Activated T-helper 17 cell treated with anti-CD3 and anti-CD28 coated beads, Interleukin-2, amount 50 U/mL, for 72 hours (primary cell): Measurements from ENCODE around the gene TRABD. TPM values are rescaled to one million over a fixed set of nuclear protein-coding genes. Genes with fewer than 3 reads are reported as not detected.
A peak's percentile ranks its signal among the peaks of the same experiment; 100 is the strongest.
"Not testable (repeated sequence)": the region's sequence is repeated elsewhere in the genome, so short reads cannot be mapped to it uniquely, and the experiment has no call there.

Experiments
- ATAC-seq: fragments of 150-1000 bp; cut with Tn5 transposase; replicated peaks from 2 replicates; pipeline ENCODE4 v1.10.0; 2021; ENCODE audit warnings: mild to moderate bottlenecking, moderate library complexity
- H3K27ac Mint-ChIP-seq: one replicate; pipeline ENCODE4 v1.8.0; 2022; ENCODE audit warnings: mixed read lengths
- H3K27me3 Mint-ChIP-seq: one replicate; pipeline ENCODE4 v1.8.0; 2022; ENCODE audit warnings: mixed read lengths
- H3K36me3 Mint-ChIP-seq: one replicate; pipeline ENCODE4 v1.8.0; 2022; ENCODE audit warnings: low read depth, mild to moderate bottlenecking, mixed read lengths
- H3K4me1 Mint-ChIP-seq: one replicate; pipeline ENCODE4 v1.8.0; 2022; ENCODE audit warnings: mixed read lengths
- H3K4me3 Mint-ChIP-seq: one replicate; pipeline ENCODE4 v1.8.0; 2022; ENCODE audit warnings: mild to moderate bottlenecking, mixed read lengths
- H3K9me3 Mint-ChIP-seq: one replicate; pipeline ENCODE4 v1.8.0; 2022; ENCODE audit warnings: mixed read lengths
- total RNA-seq, 2 donors: library from RNA; stranded (reverse); gene quantifications; one replicate each; pipeline ENCODE4 v1.2.3, GENCODE V29; 2022

The TRABD gene
- total RNA-seq, 2 donors from 2014 or later: 70.1 to 116 TPM

GRCh38 chr22:50197000-50197800, 11.5 kb downstream of the TRABD start:
- Mint-ChIP-seq H3K4me1 (peaks cover 3% of the 10 kb centered on the region), H3K27me3 (no peaks in the 10 kb centered on the region), H3K36me3 (peaks cover 38% of the 10 kb centered on the region), H3K4me3 (no peak overlapping the region), H3K9me3 (no peaks in the 10 kb centered on the region), H3K27ac (no peak overlapping the region)
- no peak for ATAC-seq

DNA sequence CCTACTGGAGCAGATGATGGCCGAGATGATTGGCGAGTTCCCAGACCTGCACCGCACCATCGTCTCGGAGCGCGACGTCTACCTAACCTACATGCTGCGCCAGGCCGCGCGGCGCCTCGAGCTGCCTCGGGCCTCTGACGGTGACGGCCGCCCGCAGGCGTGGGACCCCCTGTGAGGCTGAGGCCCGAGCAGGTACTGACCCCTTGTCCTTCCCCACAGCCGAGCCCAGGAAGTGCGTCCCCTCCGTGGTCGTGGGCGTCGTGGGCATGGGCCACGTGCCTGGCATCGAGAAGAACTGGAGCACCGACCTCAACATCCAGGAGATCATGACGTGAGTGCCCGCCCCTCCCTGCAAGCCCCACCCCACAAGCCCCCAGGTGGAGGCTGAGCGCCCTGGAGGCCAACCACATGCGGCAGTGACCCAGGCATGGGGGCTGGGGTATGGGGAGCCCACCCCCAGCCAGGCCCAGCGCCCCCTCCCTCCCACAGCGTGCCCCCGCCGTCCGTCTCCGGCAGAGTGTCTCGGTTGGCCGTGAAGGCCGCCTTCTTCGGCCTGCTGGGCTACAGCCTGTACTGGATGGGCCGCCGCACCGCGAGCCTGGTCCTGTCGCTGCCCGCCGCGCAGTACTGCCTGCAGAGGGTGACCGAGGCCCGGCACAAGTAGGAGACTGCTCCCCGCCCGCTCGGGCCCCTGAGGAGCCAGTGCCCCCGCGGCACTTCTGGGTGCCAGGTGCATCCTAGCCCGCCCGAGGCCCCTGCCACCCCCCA, 12.3 kb downstream of the TRABD start:
- Mint-ChIP-seq H3K27ac (no peak overlapping the region), H3K27me3 (no peaks in the 10 kb centered on the region), H3K36me3 (peaks cover 40% of the 10 kb centered on the region), H3K4me3 (no peak overlapping the region), H3K9me3 (no peaks in the 10 kb centered on the region), H3K4me1 (peaks cover 3% of the 10 kb centered on the region)
- ATAC-seq: no peak

DNA sequence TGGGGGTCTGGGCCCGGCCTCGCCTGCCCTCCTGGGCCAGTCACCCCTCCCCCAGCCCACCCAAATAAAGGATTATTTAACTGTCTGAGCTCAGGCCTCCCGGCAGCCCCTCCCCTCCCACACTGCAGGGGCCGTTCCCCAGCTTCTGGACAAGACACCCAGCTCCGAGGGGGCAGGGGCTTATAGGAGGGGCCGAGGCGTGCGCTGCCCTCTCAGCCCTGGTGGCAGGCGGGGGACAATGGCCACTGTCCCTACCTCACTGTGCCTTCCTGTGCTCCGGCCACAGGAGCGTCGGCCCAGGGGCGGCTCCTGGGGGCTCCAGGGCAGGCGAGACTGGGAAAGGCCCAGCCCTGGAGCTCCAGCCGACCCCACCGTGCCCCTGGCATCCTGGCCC, 12.9 kb downstream of the TRABD start:
- Mint-ChIP-seq H3K36me3 (peaks cover 46% of the 10 kb centered on the region), H3K9me3 (no peaks in the 10 kb centered on the region), H3K27ac (no peak overlapping the region), H3K27me3 (no peaks in the 10 kb centered on the region), H3K4me3 (no peak overlapping the region), H3K4me1 (peaks cover 3% of the 10 kb centered on the region)
- ATAC-seq: no peak

DNA sequence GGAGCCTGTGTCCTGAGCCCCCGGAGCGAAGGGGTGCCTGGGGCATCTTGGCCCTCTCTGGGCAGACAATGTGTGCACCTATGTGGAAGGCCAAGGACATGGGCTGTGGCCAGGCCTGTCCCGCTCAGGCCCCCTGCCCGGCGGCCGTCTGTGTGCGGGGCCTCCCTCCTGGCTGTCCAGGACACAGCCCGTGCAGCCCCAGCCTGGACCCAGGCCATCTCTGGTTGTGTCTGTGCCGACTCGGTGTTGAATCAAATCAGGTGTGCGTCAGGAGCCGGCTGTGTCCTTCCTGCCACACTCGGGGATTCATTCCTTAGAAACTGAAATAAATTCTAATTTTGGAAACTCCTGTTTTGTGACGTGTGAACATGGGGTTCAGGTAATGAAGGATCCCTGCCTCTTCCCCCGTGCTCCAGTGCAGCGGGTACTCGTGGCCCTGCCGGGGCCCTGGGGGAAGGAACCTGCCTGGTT, 13.6 kb downstream of the TRABD start:
- no peaks in the 10 kb centered on the region for H3K27me3 Mint-ChIP-seq
- no peak overlapping the region for H3K27ac Mint-ChIP-seq

DNA sequence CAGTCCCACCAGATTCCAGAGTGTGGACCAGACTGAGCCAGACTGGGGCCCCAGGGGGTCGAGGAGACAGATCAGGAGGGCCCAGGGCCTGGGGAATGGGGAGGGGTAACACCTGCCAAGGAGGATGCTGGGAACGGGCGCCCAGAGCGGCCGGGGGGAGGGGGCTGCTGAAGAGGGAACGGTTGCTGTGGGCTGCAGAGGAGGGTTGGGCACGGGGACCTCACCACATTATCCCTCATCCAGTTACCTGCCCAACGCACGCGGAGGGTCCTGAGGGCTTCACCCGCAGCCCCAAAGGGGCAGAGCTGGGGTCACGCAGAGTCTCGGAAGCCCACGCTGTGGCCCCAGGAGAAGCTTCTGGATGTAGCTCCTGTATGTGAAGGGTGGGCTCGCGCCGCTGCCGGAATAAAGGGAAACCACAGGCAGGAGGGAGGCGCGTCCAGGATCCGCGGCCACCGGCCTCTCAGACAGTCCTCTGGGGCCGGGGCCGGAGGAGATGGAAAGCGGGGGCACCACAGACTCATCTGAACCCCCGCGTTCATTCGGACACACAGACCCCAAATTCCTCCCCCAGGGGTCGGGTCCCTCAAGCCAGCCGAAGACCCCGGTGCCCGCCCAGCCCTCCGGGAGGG, 14.2 kb downstream of the TRABD start:
- Mint-ChIP-seq H3K27me3 (no peaks in the 10 kb centered on the region), H3K27ac (no peak overlapping the region), H3K4me3 (peak overlapping the region; percentile 58)

More for the DNA sequence above, 13.6 kb downstream of the TRABD start:
- ATAC-seq: no peak
- peak overlapping the region; percentile 58 for H3K4me3 Mint-ChIP-seq
- H3K4me1 Mint-ChIP-seq: peaks cover 3% of the 10 kb centered on the region
- H3K9me3 Mint-ChIP-seq: no peaks in the 10 kb centered on the region
- H3K36me3 Mint-ChIP-seq: peaks cover 53% of the 10 kb centered on the region

DNA sequence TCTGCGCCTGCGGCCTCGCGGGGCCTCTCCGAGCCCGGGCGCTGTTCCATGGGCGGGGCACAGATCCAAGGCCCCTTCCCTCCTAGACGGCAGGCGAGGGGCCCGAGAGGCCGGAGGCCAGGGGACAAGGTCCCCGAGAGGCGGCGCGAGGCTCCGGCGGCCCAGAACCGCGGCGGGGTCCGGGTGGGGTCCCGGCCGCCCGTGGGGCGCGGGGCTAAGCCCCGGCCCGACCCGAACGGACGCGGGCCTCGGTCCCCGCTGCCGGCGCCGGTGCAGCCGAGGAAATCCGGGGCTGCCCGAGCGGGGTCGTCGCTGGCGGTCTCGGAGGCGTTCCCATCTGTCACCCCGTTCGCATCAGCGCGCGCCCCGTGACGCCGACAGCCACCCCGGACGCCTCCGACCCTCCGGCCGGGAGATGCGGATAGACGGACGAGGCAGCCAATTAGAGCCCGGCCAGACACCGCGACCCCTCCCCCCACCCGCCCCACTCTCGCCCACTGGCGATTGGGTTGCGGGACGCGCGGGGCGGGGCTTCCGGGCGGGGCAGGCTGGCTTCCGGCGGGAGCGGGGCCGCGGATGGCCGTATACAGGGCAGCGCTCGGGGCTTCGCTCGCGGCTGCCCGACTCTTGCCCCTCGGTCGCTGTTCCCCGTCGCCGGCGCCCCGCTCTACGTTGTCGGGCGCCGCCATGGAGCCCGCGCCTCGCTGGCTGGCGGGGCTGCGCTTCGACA, 14.9 kb downstream of the TRABD start, which contains the start of gene SELENOO:
Gene SELENOO, plus strand, starts transcription at position 551 of the 730 bp plus-strand sequence. Its CDS starts 26 bp downstream, at position 577.
- H3K9me3 Mint-ChIP-seq: no peaks in the 10 kb centered on the region
- H3K36me3 Mint-ChIP-seq: peaks cover 53% of the 10 kb centered on the region
- H3K4me3 Mint-ChIP-seq: peak within 1 kb of the TSS; percentile 78
- ATAC-seq: peak; percentile 92
- H3K27ac Mint-ChIP-seq: peak within 1 kb of the TSS; percentile 56
- H3K4me1 Mint-ChIP-seq: peaks cover 3% of the 10 kb centered on the region
- no peaks in the 10 kb centered on the region for H3K27me3 Mint-ChIP-seq

More for the DNA sequence above, 14.2 kb downstream of the TRABD start:
- ATAC-seq: peak; percentile 2
- no peaks in the 10 kb centered on the region for H3K9me3 Mint-ChIP-seq
- H3K36me3 Mint-ChIP-seq: peaks cover 55% of the 10 kb centered on the region
- H3K4me1 Mint-ChIP-seq: peaks cover 3% of the 10 kb centered on the region

- peak; percentile 32 for ATAC-seq
- H3K4me3 Mint-ChIP-seq: peak overlapping the region; percentile 78
- peaks cover 48% of the 10 kb centered on the region for H3K36me3 Mint-ChIP-seq
- H3K27me3 Mint-ChIP-seq: no peaks in the 10 kb centered on the region
- peaks cover 3% of the 10 kb centered on the region for H3K4me1 Mint-ChIP-seq
- H3K27ac Mint-ChIP-seq: peak overlapping the region; percentile 56
- no peaks in the 10 kb centered on the region for H3K9me3 Mint-ChIP-seq
These were observed 15.7 kb downstream of the TRABD start for GRCh38 chr22:50201191-50202129.

- peaks cover 44% of the 10 kb centered on the region for H3K36me3 Mint-ChIP-seq
- no peaks in the 10 kb centered on the region for H3K27me3 Mint-ChIP-seq
- H3K4me3 Mint-ChIP-seq: peak overlapping the region; percentile 78
- peaks cover 3% of the 10 kb centered on the region for H3K4me1 Mint-ChIP-seq
- peak overlapping the region; percentile 56 for H3K27ac Mint-ChIP-seq
- no peaks in the 10 kb centered on the region for H3K9me3 Mint-ChIP-seq
- ATAC-seq: no peak
These were observed 16.5 kb downstream of the TRABD start for GRCh38 chr22:50202130-50202666.

DNA sequence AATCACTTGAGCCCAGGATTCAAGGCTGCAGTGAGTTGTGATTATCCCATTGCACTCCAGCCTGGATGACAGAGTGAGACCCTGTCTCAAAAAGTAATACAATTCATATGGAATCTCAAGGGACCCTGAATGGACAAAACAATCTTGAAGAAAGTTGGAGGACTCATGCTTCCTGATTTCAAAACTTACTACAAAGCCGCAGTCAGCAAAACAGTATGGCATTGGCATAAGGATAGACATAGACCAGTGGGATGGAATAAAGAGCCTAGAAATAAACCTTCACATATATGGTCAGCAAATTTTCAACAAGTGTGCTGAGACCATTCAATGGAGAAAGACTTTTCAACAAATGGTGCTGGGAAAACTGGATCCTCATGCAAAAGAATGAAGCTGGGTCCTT, 17.6 kb downstream of the TRABD start:
- no peak overlapping the region for H3K4me3 Mint-ChIP-seq
- peaks cover 44% of the 10 kb centered on the region for H3K36me3 Mint-ChIP-seq
- no peaks in the 10 kb centered on the region for H3K27me3 Mint-ChIP-seq
- no peak for ATAC-seq
- no peak overlapping the region for H3K27ac Mint-ChIP-seq
- no peaks in the 10 kb centered on the region for H3K9me3 Mint-ChIP-seq
- peaks cover 3% of the 10 kb centered on the region for H3K4me1 Mint-ChIP-seq

GRCh38 chr22:50204571-50204970, 18.9 kb downstream of the TRABD start:
- Mint-ChIP-seq H3K27ac (no peak overlapping the region), H3K36me3 (peaks cover 41% of the 10 kb centered on the region), H3K9me3 (no peaks in the 10 kb centered on the region), H3K4me3 (no peak overlapping the region), H3K4me1 (peaks cover 4% of the 10 kb centered on the region), H3K27me3 (no peaks in the 10 kb centered on the region)
- ATAC-seq: no peak

DNA sequence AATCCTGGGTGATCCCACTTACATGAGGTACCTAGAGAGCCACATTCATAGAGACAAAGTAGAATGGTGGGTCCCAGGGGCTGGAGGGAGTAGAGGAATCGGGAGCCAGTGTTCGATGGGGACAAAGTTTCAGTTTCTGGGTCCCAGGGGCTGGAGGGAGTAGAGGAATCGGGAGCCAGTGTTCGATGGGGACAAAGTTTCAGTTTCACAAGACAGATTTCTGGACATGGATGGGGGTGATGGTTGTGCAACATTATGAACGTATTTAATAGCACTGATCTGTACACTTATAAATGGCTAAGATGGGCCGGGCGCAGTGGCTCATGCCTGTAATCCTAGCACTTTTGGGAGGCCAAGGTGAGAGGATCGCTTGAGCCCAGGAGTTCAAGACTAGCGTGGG, 19.3 kb downstream of the TRABD start:
- H3K27ac Mint-ChIP-seq, H3K27me3 Mint-ChIP-seq, ATAC-seq, H3K4me1 Mint-ChIP-seq, H3K9me3 Mint-ChIP-seq, H3K4me3 Mint-ChIP-seq: not testable (repeated sequence)
- H3K36me3 Mint-ChIP-seq: peaks cover 45% of the 10 kb centered on the region

DNA sequence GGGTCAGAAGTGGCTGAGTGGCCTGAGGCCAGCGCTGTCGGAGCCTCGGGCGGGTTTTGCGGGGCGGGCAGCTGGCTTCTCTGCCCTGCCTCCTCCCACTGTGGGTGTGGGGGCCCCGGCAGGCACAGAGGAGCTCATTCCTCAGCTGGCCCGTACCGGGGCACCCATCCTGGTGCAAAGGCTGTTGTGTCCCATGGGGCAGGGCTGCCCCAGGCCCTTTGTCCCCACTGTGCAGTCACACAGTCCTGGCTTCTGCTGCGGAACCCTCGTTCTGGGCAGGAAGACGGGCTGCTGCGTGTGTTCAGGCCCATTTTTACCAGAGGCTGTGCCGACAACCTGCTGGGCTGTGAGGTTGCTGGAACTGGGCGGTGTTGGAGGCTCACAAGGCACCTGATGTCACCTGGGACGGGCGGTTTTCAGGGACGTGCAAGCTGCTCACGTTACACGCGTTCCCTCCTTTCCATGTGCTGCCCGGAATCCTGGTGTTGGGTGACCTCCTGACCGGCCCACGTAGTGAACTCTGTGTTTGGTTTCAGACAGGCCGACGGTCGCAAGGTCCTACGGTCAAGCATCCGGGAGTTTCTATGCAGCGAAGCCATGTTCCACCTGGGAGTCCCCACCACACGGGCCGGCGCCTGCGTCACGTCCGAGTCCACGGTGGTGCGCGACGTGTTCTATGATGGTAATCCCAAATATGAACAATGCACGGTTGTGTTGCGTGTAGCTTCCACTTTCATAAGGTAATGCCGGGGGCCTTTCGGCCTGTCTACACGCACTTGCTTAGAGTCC, 20.3 kb downstream of the TRABD start:
- Mint-ChIP-seq H3K27ac (no peak overlapping the region), H3K4me1 (peaks cover 9% of the 10 kb centered on the region), H3K36me3 (peaks cover 52% of the 10 kb centered on the region), H3K27me3 (no peaks in the 10 kb centered on the region), H3K9me3 (no peaks in the 10 kb centered on the region), H3K4me3 (no peak overlapping the region)
- no peak for ATAC-seq
